GM18519 (cell line): ENCODE measurements around the gene SAMD15.
"Not testable (repeated sequence)": the region's sequence is repeated elsewhere in the genome, so short reads cannot be mapped to it uniquely, and the experiment has no call there.

ENCODE experiments used
- ATAC-seq: cut with Tn5 transposase; IDR thresholded peaks from one replicate; pipeline ENCODE4 v1.9.1; 2021; ENCODE audit warnings: mild to moderate bottlenecking, moderate library complexity; ENCODE audit not compliant: unreplicated experiment, low FRiP score

SAMD15 gene

DNA sequence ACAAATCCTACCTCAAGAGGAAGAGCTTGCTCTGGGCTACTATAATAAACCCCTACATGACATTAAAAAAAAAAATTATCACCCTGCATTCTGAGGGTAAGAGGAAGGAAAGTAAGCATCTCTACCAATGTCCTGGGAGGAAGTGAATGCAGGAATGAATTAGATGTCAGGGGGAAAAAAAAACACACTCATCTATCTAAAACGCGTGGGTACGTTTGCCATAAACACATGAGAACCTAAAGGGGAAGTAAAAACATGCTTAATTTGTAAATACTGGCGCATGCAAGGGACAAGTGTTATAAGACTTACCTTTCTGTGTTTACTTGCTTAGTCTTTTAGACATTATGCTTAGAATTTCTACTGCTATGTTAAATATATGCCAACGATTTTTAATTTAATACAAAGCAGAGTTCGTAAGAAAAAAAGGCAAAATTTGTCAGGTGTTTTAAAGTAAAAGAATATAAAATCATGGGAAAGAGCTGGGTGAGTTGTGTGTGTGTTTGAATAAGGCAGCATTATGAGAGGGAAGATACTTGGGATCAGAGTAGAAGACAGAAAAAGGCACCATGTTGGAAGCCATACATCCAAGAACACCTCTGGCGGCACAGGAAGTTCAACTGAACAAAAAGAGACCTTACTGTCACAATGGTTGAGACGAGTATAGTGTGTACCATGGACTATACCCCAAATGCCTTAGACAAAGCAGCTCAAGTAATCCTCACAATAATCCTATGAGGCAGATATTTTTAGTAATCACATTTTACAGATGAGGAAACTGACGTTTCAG is 1.8 kb upstream of the SAMD15 start:
- no peak for ATAC-seq

- no peak for ATAC-seq
Measured at GRCh38 chr14:77375973-77376770, 1.0 kb upstream of the SAMD15 start.

- no peak for ATAC-seq
Measured at GRCh38 chr14:77377502-77377844, 294 bp downstream of the SAMD15 start.

GRCh38 chr14:77378701-77379100 is 1.5 kb downstream of the SAMD15 start:
- no peak for ATAC-seq

GRCh38 chr14:77390188-77390587 is 13.0 kb downstream of the SAMD15 start:
- ATAC-seq = no peak

DNA sequence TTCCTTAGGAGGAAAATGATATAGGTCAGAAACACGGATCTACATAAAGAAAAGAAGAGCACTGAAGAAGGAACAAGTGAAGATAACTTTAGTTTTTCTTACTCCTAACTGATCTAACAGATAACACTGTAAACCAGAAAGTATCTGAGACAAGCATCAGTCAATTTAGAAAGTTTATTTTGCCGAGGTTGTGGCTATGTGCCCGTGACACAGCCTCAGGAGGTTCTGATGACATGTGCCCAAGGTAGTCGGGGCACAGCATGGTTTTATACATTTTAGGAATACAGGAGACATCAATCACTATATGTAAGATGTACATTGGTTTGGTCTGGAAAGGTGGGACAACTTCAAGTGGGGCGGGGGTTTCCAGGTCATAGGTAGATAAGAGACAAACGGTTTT is 23.0 kb downstream of the SAMD15 start:
- ATAC-seq = no peak

DNA sequence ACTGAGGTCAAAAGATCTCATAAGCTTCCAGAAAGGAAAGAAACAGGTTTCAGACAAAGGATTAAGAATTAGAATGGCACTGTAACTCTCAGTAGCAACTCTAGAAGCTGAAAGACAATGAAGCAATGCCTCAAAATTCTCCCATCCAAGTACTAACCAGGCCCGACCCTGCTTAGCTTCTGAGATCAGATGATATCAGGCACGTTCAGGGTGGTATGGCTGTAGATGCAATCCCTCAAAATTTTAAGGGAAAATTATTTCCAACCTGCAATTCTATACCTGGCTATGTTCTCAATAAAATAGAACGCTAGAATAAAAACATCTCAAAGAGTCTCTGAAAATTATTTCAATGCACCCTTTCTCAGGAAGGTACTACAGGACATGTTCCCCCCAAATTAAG is 26.6 kb downstream of the SAMD15 start:
- no peak for ATAC-seq

DNA sequence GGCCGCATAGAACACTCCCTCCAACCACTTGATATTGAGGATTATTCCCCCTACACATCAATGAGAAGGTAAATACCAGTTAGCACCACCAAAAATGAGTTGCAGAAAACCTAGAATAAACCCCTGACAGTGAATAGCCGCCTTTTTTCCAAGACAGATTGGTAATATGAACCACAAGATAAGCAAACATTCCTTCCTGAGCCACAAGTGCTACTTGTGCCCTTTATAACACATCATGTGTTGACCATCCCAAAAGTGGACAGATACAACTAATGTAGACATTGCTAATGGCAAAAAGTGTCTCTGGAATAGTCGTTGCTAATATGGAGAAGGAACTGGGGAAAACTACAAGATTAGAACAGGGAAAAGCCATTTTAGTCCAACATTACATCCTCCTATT is 28.9 kb downstream of the SAMD15 start:
- no peak for ATAC-seq

GRCh38 chr14:77406718-77407117 is 29.5 kb downstream of the SAMD15 start:
- ATAC-seq = no peak

GRCh38 chr14:77407158-77407557 is 30.0 kb downstream of the SAMD15 start:
- ATAC-seq = no peak

DNA sequence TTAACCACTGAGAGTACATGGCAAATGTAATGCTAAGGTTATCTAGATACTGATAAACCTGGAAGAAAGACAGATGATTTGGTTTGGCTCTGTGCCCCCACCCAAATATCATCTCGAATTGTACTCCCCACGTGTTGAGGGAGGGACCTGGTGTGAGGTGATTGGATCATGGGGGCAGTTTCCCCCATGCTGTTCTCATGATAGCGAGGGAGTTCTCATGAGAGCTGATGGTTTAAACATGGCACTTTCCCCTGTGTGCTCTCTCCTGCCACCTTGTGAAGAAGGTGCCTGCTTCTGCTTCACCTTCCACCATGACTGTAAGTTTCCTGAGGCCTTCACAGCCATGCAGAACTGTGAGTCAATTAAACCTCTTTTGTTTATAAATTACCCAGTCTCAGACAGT is 32.0 kb downstream of the SAMD15 start:
- no peak for ATAC-seq

- not testable (repeated sequence) for ATAC-seq
Measured at GRCh38 chr14:77415403-77416030, 38.3 kb downstream of the SAMD15 start.

DNA sequence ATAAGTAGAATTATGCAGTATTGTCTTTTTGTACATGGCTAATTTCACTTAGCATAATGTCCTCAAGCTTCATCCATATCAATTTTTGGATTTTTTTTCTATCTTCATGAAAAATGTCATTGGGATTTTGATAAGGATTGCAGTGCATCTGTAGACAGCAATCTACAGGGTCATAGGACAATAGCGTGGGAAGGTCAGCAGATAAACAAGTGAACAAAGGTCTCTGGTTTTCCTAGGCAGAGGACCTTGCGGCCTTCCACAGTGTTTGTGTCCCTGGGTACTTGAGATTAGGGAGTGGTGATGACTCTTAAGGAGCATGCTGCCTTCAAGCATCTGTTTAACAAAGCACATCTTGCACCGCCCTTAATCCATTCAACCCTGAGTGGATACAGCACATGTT is 38.9 kb downstream of the SAMD15 start:
- ATAC-seq = not testable (repeated sequence)

DNA sequence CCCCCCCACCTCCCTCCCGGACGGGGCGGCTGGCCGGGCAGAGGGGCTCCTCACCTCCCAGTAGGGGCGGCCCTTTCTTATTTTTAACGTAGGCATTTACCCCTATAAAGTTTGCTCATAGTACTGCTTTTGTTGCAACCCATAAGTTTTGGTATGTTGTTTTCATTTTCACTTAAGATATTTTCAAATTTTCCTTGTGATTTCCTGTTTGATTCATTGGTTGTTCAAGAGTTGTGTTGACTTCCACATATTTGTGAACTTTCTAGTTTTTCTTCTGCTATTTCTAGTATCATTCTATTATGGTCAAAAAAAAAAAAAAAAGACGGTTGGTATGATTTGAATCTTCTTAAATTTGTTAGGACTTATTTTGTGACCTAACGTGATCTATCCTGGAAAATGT is 39.7 kb downstream of the SAMD15 start:
- no peak for ATAC-seq

GRCh38 chr14:77421201-77421600 is 44.0 kb downstream of the SAMD15 start:
- no peak for ATAC-seq

DNA sequence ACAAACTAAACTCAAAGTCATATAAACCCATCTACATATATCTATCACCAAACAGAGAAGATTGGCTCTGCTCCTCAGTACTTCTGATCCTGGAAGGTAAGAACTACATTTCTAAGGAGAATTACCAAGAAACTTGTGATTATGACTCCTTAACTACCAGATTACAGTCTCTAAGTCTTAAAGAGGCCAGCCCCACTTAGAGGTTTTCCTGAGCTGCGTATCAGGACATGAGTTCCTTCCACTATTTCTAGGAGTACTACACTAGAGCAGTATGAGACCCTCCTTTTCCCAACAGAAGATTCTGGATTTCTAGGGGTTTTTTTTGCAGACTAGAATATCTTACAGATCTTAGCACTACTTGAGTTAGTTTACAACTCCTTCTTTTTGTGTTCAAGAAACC is 46.2 kb downstream of the SAMD15 start, which contains the start of gene NOXRED1:
Gene NOXRED1 (minus strand): TSS at position 101 of the 400 bp plus-strand sequence. CDS start 634 bp downstream, outside the sequence.
- no peak for ATAC-seq

DNA sequence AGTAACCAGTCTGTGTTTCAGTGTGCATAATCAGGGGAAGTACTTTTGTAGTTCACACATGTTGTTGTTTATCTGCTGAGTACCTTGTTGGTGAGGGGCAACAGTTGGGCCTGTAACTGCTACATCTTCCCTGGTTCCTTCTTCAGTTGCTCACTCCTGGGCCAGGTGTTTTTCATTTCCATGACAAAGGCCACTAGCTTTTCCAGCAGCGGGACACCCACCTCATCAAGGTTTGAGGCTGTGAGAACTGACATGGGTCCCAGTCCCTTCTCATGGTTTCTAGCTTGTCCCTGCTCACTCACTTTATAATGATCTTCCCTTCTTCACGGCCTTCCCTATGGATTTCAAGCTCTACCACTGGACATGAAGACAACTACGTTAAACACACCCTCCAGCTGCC is 47.7 kb downstream of the SAMD15 start:
- no peak for ATAC-seq

- ATAC-seq = no peak
Measured at GRCh38 chr14:77426396-77426795, 49.2 kb downstream of the SAMD15 start.

- no peak for ATAC-seq
Measured at GRCh38 chr14:77436042-77436441, 58.9 kb downstream of the SAMD15 start.

GRCh38 chr14:77438596-77438995 is 61.4 kb downstream of the SAMD15 start:
- ATAC-seq = no peak

- no peak for ATAC-seq
Measured at GRCh38 chr14:77439861-77440260, 62.7 kb downstream of the SAMD15 start.
